GM21825 (cell line): ENCODE data around the gene WIZ.

Source experiments
- ATAC-seq: cut with Tn5 transposase; IDR thresholded peaks from one replicate; pipeline ENCODE4 v1.9.1; 2021; ENCODE audit warnings: mild to moderate bottlenecking, moderate library complexity; ENCODE audit not compliant: unreplicated experiment

Gene WIZ

DNA sequence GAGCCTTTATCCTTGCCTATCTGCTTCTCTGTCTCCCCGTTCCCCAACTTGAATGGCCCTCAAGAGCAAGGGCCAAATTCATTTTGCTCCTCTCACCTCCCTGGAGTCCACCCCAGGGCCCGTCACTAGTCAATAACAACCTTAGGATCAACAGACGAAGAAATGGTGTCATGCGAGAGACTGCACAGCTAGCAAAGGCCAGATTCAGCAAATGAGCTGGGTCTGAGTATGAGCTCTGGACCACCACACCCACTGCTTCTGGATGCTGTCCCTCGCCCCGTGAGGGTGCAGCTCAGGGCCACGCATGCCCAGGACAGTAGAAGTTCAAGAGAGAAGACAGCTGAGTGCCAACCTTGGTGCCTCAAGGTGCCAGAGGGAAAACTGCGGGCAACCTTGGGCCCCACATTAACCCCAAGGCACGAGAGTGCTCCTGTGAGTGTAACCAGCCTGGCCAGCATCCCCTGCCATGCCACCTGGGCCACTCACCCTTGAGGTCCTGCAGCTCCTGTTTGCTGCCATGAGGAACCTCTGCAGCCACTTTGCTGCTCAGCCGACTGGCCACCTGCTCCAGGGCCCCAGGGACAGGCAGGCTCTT, 19.1 kb downstream of the WIZ start:
- ATAC-seq, result no peak

DNA sequence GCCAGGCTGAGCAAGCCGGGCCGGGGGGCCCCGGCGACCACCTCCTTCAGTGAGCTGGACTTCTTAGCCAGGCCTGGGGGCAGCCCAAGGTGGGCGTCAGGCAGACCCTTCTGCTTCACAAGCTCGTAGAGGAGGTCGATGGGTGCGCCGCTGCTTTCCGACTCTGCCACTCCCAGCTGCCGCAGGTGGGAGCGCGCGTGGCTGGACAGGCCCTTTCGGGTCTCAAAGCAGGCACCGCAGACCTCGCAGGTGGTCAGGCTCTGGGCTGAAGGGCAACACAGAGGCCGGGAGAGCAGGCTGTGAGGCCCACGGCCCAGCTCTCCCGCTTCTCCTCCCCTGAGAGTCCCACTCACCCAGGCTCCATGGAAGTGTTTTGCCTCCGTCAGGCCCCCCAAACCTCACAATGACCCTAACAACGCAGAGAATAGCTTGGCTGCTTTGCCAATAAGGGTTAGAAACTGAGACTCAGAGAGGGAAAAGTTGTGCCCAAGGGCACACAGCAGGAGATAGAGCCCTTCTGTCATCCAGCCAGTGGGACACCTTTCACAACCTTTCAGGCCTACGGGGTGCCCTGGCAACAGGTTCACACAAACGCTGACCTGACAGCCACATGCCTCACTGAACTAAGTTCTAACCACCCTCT, 19.8 kb downstream of the WIZ start:
- no peak for ATAC-seq

DNA sequence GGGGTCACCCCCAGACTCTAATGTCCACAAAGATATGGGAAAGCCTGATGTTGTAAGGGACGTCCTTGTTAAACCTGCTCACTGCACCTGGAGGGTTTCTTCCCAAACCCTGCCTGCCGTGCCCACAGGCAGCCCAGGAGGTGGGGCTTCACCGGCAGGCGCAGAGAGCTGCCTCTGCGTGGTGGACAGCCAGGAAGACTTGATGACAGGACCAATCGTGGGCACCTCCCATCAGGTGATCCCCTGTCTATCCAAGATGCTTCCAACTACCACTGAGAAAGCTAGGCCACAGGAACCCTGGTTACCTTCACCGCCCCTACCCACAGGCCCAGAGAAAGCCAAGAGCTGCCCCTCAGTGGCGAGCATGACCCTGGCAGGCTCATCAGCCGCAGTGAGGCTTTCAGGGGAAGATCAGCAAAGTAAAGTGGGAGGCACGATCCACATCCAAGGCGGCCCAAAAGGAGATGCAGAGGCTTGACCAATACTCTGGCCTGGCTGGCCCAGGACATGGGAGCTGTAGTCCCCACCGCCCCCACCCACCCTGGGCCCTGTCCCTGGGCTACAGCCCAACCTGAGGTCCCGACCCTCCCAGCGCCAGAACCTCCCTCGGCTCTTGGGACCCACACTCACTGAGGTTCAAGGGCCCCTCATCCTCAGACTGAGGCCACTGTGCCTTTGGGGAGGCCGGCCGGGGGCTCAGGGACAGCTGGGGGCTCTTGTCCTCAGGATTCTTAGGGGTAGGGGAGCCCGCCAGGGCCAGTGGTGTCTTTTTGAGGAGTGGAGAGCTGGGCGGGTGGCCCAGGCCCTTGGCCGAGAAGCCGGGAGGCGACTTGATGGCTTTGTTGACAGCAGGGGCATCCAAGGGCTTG, 20.6 kb downstream of the WIZ start:
- no peak for ATAC-seq

DNA sequence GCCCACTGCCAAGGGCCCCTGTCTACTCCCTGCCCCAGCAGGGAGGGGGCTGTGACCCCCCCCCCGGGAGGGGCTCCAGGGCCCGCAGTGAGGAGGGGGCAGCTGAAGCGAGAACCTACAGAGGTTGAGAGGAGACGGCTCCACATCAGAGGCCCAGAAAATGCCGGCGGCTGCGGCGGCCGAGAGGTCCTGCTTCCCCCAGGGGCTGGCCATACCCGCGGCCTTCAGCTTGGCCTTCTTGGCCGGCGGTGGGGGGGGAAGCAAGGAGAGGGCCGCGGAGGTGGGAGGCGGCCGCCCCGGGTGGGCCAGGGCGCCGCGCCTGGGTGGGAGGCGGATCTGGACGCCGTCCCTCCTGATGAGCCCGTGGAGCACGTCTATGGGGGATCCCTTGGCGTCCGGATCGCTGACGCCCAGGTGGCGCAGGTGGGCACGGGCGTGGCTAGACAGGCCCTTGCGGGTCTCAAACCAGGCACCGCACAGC, 21.7 kb downstream of the WIZ start:
- no peak for ATAC-seq

DNA sequence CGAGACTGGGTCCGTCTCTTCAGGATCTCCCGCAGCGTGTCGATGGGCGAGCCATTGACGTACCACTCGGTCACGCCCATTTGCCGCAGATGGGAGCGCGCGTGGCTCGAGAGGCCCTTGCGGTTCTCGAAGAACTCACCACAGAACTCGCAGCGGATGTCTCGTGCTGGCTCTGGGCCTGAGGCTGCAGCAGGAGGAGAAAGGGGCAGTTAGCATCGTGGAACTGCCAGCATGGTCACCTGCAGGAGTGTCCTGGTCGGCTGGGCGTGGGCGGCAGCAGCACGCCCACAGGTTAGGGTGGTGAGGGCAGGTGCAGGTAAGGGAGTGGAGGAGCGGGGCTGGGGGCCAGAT, 22.4 kb downstream of the WIZ start:
- ATAC-seq, result no peak

DNA sequence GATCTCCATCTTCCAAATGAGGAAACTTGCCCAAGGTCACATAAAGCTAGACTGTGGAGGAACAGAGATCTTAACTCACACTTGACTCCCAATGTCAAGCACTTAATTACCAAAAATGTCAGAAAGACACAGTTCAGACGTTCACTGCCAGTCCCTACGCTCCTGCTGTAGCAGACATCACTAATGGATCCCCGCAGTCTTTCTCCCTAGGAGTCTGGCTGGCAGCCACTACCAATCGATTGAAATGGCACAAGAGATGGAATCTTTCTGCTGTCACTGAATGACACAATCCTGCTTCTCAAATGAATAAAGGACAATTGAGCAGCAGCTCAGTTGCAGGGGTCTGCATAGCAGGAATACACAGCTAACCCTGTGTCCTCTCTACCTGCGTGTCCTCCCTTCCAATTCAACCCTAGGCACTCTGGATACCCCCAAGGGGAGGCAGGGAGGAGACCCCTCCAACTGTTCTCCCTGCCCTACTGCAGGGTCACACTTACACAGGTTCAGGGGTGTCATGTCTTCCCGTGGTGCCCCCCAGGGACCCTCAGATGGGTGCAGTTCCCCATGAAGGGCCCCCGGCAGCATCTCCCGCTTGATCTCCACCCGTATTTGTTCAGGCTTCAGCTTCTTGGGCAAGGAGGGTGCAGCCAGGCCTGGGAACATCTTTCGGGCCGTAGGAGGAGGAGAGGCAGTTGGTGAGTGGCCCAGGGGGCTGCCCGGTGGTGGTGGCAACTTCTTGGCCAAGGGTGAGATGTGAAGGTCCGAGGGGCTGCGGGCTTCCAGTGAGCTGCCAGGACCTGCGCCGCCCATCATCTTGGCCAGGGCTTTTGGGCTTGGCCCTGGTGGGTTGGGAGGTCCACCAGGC, 23.0 kb downstream of the WIZ start:
- no peak for ATAC-seq

DNA sequence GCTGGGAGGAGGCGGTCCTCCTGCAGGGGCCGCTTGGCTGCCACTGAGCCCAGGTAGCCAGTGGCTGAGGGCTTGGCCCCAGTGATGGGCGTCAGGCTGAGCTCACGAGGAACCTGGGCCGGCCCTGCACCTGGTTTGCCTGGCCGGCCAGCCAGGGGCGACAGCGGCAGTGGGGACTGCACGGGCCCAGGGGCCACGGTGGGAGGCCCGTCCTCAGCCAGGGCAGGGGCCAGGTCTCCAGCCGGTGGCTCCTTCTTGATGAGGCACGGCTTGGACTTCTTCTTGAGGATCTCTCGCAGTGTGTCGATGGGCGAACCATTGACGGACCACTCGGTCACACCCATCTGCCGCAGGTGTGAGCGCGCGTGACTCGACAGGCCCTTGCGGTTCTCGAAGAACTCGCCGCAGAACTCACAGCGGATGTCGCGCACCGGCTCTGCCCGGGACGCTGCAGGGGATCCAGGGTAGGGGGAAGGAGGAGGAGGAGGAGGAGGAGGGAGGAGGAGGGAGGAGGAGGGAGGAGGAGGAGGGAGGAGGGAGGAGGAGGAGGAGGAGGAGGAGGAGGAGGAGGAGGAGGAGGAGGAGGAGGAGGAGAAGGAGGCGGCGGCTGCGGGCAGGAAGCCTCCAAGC, 24.3 kb downstream of the WIZ start:
- ATAC-seq, result no peak

DNA sequence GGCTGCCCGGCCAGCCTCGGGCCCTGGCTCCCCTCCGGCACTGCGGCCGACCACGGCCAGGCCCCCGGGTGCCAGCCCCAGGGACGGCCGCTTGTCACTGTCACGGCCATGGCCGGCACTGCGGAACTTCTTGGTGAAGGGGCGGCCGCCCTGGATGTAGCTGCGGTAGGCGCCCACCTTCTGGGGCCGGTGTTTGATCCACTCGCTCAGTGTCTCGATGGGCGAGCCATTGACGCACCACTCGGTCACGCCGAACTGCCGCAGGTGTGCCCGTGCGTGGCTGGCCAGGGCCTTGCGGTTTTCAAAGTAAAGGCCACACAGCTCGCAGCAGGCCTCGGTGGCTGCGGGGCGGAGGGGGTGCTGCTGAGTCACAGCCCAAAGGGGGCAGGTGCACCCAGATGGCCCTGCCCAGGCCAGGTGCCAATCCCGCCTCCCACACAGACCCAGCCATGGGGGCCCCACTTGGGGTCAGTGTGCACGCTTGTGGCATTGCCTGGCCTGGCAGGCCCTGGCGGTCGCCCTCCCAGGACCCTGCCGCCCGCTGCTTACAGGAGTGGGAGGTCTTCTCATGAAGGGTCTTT, 25.0 kb downstream of the WIZ start:
- no peak for ATAC-seq

DNA sequence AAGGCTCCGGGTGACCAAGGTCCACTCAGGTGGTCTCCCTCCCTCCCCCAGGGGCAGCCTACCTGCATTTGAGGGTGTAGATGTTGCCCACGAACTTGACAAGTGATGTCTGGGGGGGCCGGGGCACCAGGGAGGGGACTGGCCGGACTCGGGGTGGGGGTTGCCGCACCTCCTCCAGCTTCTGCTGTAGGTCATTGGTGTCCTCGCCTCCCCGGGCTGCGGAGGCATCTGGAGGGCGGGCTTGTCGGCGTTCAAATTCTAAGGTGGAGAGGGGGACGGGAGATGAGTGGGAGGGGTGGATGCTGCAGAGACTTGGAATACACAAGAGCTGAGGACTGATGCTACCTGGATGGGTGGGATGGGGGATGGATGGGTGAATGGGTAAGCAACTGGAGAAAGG, 25.6 kb downstream of the WIZ start:
- ATAC-seq, result no peak

DNA sequence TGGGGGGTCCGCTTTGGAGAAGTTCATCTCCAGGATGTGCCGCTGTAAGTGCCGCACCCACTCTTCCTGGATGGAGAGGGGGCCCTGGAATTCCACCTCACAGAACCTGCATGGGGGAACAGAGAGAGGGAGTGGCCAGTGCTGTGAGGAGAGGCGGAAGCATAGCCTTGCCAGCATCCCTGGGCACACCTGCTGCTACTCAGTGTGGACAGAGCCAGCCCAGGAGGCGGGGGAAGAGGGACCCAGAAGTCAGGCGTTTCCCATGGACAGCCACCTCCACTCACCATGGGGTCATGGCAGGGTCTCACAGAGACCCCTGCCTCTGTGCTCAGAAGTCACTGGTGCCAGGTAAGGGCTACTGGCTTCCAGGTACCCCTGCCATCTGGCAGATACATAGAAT, 26.6 kb downstream of the WIZ start:
- no peak for ATAC-seq

DNA sequence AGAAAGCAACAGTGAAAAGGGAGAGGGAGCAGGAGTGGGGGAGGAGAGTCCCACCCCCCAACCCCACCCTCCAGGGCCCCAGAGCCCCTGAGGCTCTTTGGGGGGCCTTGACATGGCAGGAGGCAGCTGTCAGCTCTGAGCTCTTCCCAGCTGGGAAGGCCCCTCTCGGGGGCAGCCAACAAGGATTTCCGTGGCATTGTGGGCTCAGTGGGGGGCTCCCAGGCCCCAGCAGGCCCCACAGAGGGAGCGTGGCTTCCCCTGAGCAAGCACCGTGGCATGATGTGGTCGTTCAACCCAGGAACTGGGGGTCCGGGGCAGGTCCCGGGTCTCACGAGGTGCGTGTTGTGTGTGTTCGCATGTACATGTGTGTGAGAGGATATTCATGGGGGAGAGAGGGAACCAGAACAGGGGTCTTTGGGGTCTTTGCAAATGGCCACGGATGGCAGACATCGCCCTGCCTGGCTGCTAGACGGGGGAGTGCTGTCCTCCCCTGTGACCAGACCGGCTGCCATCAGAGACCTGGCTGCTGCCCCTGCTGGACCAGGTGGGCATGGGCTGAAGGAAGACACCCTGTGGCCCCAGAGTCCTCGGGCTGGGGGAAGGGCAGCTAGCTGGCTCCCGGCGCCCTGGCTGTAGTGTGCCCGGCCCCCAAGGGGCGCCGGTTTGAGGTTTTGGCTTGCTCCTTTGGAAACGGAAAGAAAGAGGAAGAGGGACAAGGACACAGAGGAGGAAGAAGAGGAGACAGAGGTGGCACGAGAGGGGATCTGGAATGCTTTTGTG, 27.3 kb downstream of the WIZ start:
- no peak for ATAC-seq

DNA sequence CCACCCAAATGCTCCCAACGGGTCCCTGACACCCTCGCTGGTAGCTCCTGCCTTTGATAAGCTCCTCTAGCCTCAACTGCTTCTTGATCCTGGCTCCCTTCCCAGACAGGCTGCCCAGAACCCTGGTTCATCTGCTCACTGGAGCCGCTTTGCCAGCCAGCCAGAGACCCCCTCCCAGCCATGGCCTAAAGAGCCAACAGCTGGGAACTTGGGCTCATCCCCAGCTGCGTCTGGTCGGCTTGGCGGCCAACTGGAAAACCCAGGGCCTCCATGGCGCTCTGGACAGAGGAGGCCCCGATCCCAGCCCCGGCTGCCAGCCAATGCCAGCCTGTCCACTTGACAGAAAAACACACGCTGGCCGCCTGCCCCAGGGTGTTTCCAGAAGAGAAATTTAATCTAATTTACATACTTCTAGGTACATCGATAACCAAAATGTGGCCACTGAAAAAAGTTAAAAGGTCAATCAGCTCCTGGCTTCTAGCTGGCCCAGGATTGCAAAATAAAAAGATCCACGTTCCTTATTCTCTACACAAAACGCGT, 28.0 kb downstream of the WIZ start:
- no peak for ATAC-seq

DNA sequence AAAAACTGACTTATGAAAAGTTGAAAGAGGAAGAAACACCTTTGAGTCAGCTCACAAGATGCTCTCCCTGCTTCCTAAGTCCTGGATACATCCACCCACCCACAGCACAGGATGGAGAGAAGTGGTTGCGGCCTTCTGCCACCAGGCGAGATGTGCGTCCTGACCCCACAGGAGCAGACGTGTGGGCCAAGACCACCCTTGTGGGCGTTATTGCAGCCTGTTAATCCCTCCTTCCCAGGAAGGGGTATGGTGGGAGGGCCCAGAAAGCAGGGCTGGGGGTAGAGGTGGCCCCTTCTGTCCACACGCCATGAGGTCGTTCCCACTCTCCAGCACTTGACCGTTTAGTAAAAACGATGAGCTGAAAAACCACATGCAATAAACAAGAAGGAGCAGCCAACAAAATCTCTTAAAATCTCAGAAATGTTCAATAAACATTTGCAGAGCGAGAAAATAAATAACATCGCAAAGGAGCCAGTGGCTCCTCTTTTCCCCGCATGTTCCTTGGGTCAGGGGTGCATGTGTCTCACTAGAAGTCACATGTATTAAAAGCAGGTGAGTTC, 28.5 kb downstream of the WIZ start:
- ATAC-seq, result no peak

DNA sequence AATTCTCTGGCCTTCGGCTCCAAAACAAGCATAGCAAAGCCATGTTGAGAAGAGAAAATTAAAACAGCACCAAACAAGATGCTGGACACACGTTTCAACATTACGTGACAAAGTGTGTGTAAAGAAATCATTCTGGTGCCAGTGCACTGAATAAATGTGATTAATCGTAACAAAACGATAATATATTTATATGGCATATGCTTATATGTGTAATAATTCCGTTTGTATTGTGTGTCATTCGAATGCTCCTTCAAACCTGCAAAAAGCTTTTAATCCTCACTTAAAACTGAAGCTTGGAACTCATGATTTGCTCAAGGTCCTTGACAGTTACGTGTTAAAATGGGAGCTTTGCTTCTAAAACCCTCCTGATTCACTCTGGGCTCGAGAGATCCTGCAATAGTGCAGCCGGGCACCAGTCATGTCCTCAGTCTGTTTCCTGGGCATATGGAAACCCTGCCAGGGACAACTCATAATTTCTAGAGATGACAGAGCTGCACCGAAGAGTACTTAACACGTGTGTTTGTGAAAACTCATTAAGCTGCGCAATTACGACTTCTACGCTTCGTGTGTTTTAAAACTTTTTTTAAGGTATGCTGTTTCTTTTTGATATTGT, 30.2 kb downstream of the WIZ start:
- ATAC-seq, result no peak

DNA sequence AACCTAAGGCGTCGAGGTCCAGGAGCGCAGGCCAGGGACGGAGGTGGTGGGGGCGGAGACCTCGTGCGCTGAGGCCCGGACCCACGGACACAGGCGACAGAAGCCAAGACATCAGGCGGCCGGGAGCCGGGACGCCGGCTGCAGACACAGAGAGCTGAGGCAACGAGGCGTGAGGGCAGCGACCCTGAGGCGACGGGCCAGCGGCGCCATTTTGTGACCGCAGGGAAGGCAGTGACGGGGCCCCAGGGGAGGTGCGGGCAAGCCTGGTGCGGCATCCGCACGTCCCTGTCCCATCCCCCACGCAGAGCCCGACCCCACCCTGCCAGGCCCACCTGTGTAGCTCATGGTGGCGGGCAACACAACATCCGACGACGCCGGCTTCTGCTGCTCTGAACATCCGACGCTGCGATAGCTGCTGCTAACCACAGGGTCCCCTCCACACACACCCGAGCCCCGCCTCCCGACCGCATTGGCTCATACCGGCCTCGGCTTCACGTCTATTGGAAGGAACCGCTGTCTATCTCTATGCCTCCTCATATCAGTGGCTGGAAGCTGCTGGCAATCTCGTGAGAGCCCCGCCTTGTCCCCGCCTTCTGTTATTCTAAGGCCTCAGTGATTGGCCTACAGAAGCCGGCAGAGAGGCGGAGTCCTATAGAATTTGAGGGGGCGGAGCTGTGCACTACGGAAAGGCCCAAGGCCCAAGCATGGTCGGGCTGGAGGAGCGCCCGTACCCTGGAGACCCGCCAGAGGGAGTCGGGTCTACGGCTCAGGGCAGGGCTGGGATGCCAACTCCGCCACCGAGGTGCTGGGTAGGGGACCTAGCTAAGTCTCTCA, 31.0 kb downstream of the WIZ start, which contains the start of gene AKAP8L:
AKAP8L (minus strand) TSS at position 410 of the 834 bp plus-strand sequence; CDS start at position 345, 65 bp downstream.
- peak; percentile 87 for ATAC-seq

DNA sequence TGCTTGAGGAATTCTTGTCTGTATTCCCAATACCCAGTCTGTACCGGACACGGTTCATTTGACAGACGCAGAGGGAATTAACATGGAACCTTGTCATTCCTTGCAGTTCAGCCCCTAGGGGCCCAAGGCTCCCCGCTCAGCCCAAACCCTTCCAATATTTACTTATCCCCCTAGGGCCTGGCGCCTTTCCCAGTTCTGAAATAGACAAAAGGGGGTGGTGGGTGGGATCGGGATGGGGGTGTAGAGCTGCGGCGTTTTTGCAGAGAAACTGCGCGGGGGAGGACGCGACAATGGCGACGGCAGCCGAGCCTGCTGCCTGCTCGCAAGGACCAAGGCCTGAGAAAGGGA, 31.6 kb downstream of the WIZ start:
- ATAC-seq, result no peak

DNA sequence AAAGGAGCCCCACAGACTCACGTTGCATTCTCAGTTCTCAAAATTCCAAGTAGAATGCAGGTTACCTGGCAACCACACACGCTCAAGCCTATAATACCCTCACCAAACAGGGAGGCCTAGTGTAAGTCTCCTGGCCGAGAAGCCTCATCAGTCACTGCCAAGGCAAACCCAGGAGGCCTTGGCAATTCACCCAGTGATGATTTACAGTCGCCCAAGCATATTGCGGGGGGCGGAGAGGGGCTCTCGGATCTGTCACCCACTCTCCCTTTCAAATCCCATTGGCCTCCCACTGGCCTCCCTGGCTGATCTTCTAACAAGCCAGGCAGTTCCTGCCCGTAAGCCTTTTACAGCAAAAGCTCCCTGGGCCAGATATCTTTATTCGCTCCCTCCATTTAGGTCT, 32.1 kb downstream of the WIZ start:
- ATAC-seq, result no peak

DNA sequence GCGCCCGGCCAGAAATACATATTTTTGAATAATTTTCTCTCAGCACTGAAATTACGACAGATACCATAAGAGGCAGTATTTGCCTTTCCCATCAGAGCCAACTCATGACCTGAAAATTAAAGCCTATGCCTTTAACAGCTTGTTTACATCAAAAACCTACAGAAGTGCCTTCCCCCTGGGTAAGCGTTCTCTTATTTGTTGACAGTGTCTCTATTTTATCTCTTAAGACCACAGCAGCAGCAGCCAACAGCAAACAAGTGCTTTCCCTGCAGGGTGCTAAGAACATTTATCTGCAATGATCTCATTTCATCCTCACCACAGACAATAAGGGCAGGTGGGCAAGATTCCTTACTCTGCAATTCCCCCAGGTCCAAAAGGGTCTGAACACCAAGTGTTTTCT, 36.9 kb downstream of the WIZ start:
- ATAC-seq, result no peak
